Left kidney (tissue), 2 donors: Measurements from ENCODE around the gene TEX11. TPM values are rescaled to one million over a fixed set of nuclear protein-coding genes. Genes with fewer than 3 reads are reported as not detected.

Experiments
- DNase-seq: peaks from one replicate; pipeline ENCODE4 v3.0.0-alpha.2; 2013
- polyA plus RNA-seq: library from polyadenylated mRNA; unstranded; fragments of 120-200 nt; gene quantifications from one replicate; pipeline ENCODE4 v1.2.1, GENCODE V29; 2013; ENCODE audit not compliant: insufficient read length

The TEX11 gene
- polyA plus RNA-seq, 1 donor: 0.17 TPM

- DNase-seq: no peak
Observed at GRCh38 chrX:70496491-70496890, 412.0 kb downstream of the TEX11 start.

GRCh38 chrX:70494441-70494840 is 414.1 kb downstream of the TEX11 start:
- no peak for DNase-seq

GRCh38 chrX:70488856-70489255 is 419.7 kb downstream of the TEX11 start:
- no peak for DNase-seq

GRCh38 chrX:70485466-70485865 is 423.0 kb downstream of the TEX11 start:
- DNase-seq: no peak

GRCh38 chrX:70482300-70482699 is 426.2 kb downstream of the TEX11 start:
- no peak for DNase-seq

- no peak for DNase-seq
Observed at GRCh38 chrX:70481471-70482270, 426.8 kb downstream of the TEX11 start.

GRCh38 chrX:70480660-70481018 is 427.9 kb downstream of the TEX11 start:
- DNase-seq: no peak

GRCh38 chrX:70479922-70480659 is 428.4 kb downstream of the TEX11 start:
- no peak for DNase-seq

- DNase-seq: no peak
Observed at GRCh38 chrX:70479247-70479921, 429.1 kb downstream of the TEX11 start.

Other genes starting within 250 kb of the TEX11 start
- 2.9 TPM for gene SLC7A3, start 22.4 kb upstream of the TEX11 start, polyA plus RNA-seq
- gene SNX12, start 159.6 kb upstream of the TEX11 start, polyA plus RNA-seq: 51.7 TPM
- 19.3 TPM for gene FOXO4, start 187.1 kb upstream of the TEX11 start, polyA plus RNA-seq
- gene CXorf65, start 198.0 kb upstream of the TEX11 start, polyA plus RNA-seq: not detected
- gene IL2RG, start 202.9 kb upstream of the TEX11 start, polyA plus RNA-seq: 0.93 TPM
- gene MED12, start 209.9 kb upstream of the TEX11 start, polyA plus RNA-seq: 50.0 TPM
- 5.1 TPM for gene NLGN3, start 236.1 kb upstream of the TEX11 start, polyA plus RNA-seq